ENCODE data around the gene C1QTNF1.

Gene C1QTNF1

GRCh38 chr17:79023886-79024771, at the start of gene C1QTNF1:
Gene C1QTNF1, plus strand, starts transcription at chr17:79024169. Its CDS starts 19,800 bp downstream, at chr17:79043969.
- no peak for DNase-seq (ENCODE audit: low read depth)

- peak; percentile 88 for DNase-seq (ENCODE audit: low read depth)
Measured at GRCh38 chr17:78974635-78975591, 49.1 kb upstream of the C1QTNF1 start.

GRCh38 chr17:78976907-78977680, 46.9 kb upstream of the C1QTNF1 start:
- DNase-seq (ENCODE audit: low read depth) = no peak

- DNase-seq (ENCODE audit: low read depth) = no peak
Measured at GRCh38 chr17:78977681-78977943, 46.4 kb upstream of the C1QTNF1 start.

GRCh38 chr17:78977997-78978973, 45.7 kb upstream of the C1QTNF1 start:
- no peak for DNase-seq (ENCODE audit: low read depth)

GRCh38 chr17:78979780-78980623, 44.0 kb upstream of the C1QTNF1 start, which contains the start of gene LGALS3BP:
Gene LGALS3BP, minus strand, starts transcription at chr17:78979923. Its CDS starts 2,732 bp downstream, at chr17:78977191.
- peak; percentile 84 for DNase-seq (ENCODE audit: low read depth)

GRCh38 chr17:78980624-78980972, 43.4 kb upstream of the C1QTNF1 start:
- no peak for DNase-seq (ENCODE audit: low read depth)

- no peak for DNase-seq (ENCODE audit: low read depth)
Measured at GRCh38 chr17:78981010-78981888, 42.7 kb upstream of the C1QTNF1 start.

- no peak for DNase-seq (ENCODE audit: low read depth)
Measured at GRCh38 chr17:78985395-78985794, 38.6 kb upstream of the C1QTNF1 start.

- DNase-seq (ENCODE audit: low read depth) = peak; percentile 71
Measured at GRCh38 chr17:78986048-78986648, 37.8 kb upstream of the C1QTNF1 start.

- peak; percentile 70 for DNase-seq (ENCODE audit: low read depth)
Measured at GRCh38 chr17:78986649-78987328, 37.2 kb upstream of the C1QTNF1 start.

- no peak for DNase-seq (ENCODE audit: low read depth)
Measured at GRCh38 chr17:78988152-78988551, 35.8 kb upstream of the C1QTNF1 start.

GRCh38 chr17:78990349-78991016, 33.5 kb upstream of the C1QTNF1 start:
- no peak for DNase-seq (ENCODE audit: low read depth)

GRCh38 chr17:78991017-78991738, 32.8 kb upstream of the C1QTNF1 start:
- DNase-seq (ENCODE audit: low read depth) = no peak

GRCh38 chr17:78991906-78992532, 31.9 kb upstream of the C1QTNF1 start:
- DNase-seq (ENCODE audit: low read depth) = no peak

GRCh38 chr17:78992542-78993212, 31.3 kb upstream of the C1QTNF1 start:
- no peak for DNase-seq (ENCODE audit: low read depth)
